NT2/D1 (cell line): ENCODE data around the gene TLE4.

Experiments
- SUZ12 ChIP-seq: IDR thresholded peaks from 2 replicates; pipeline ENCODE4 v1.6.1; 2011; ENCODE audit not compliant: insufficient read length, insufficient read depth; ENCODE audit errors: extremely low read depth
- YY1 ChIP-seq: IDR thresholded peaks from 2 replicates; pipeline ENCODE4 v1.6.1; 2011; ENCODE audit not compliant: insufficient read length, insufficient read depth
- ZNF274 ChIP-seq: IDR thresholded peaks from 2 replicates; pipeline ENCODE4 v1.6.1; 2011; ENCODE audit warnings: mild to moderate bottlenecking, low read depth, low read length

DNA sequence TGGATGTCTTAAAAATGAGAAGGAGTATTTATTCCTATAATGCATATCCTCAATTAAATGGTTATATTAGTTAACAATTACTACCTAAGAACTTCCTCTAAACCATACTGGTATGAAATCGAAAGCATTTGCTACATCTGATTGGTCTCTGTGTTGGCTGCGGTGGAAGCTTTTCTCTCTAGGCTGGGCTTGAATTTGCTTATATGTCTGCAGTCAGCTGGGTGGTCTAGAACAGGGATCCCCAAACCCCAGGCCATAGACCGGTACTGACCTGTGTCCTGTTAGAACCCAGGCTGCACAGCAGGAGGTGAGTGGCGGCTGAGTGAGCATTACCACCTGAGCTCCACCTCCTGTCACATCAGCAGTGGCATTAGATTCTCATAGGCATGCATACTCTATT lies 112.3 kb downstream of the TLE4 start:
- TF ChIP-seq ZNF274, result no peak
- TF ChIP-seq YY1, result no peak
- no peak for TF ChIP-seq SUZ12
